SIG-M5 (cell line): ENCODE measurements around the gene YAE1.

Source experiments
- DNase-seq: peaks from one replicate; lab custom pipeline; 2025; lab: John Stamatoyannopoulos, UW

Gene YAE1

DNA sequence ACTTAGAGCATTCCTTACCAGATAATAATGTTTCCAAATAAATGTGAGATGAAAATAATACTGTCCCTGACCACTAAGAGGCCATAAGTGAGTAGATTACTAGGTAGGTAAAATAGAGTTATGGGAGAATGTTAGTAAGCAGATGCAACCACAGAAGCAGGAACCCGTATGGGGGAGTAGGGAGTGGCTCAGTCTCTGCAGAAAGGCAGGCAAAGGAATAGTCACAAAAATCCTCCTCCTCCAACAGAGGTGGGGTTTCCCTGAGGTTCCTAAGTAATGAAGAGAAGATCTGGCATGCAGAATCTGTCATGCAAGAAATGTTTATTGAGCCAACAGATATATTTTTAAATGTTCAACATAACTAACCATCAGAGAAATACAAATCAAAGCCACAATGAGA, 9.0 kb upstream of the YAE1 start:
- no peak for DNase-seq

GRCh38 chr7:39557911-39558310, 8.3 kb upstream of the YAE1 start:
- no peak for DNase-seq

DNA sequence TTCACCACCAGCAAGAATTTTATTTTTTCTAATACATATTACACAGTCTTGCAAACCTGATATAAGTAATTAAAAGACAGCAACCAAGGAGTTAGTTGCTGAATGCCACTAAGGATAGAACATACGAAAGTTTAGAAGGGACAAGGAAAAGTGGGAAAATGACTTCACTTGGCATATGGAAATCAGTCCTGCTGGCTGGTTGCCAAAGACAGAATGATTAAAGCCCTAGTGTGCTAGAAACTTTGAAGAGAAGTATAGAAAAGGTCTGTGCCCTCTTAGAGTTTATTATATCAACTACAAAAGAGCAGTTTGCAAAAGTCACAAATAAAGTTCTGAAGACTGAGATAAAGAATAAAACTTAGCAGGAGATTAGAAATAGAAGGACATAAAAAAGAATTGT, 5.8 kb upstream of the YAE1 start:
- DNase-seq = no peak

- no peak for DNase-seq
Observed at GRCh38 chr7:39560997-39561396, 5.2 kb upstream of the YAE1 start.

GRCh38 chr7:39565538-39565937, 666 bp upstream of the YAE1 start:
- no peak for DNase-seq

DNA sequence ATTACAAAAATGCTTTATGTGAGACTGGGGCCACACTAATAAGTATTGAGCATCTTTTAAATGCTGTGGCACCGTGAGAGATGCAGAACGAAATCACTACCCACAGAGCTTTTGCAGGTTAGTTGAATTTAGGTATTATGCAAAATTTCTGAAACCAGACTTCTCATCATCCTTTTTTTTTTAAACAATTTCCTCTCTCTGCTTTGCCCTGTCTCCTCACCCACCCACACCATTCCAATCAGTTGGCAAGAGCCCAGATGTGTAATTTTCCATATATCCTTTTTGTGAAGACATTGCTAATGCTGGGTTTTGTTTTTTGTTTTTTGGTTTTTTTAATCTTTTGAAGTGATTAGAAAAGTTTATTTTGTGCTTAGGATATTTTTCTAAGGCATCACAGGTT, 1.1 kb downstream of the YAE1 start:
- DNase-seq = no peak

DNA sequence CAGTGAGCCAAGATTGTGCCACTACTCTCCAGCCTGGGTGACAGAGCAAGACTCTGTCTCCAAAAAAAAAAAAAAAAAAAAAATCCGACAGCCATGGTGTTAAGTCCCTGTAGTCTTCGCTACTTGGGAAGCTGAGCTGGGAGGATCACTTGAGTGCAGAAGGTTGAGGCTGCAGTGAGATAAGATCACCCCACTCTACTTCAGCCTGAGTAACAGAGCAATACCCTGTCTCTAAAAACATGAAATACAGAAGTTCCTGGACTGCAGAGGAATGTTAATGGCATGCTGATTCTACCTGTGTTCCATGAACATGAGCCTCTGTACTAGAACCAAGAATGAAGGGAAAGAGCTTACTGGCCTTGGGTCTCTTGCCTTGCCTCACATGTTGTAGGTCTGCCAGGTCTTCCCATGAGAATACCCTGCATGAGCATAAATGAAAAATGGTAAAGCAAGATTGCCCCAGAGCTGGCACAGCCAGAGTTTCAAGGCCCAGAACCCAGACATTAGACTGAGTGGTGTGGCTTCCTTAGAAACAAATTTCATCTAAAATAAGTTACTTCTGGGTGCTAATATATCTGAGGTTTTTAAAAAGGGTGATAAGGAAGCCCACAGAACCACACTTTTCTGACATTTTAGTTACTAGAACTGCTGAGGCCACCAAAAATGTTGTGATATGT, 8.6 kb downstream of the YAE1 start:
- no peak for DNase-seq

GRCh38 chr7:39577229-39577874, 11.1 kb downstream of the YAE1 start:
- no peak for DNase-seq

DNA sequence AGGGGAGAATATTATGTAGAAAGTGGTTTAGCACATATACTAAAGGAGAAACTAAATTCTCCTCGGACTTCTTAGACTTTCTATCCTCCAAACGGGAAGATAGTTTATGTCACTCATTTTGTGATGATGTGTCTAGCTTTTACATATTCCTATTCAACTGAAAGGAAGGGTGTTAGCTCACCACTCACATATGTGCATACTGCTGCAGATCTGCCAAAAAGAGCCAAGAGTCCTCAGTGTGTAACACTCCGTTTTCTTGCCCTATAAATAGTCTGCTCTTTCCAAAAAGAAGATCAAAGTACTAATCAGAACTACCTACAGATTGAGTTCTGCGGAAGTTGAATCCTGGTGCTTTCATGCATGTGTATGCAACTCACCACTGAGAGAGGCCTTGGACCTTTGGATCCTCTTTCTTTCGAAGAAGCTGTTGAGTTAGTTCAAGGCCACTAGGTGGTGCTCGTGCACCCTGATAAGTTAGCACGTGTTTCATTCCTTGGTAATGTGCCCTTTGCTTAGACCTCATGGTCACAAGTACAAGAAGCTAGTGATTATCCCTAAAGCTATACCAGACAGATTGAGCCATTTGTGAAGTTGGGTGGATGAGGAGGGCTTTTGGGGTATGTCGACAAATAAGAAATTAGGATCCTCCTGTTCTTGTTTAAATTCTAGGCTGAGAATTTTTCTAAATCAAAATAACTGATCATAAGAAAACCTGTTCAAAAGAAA, 14.1 kb downstream of the YAE1 start:
- peak; percentile 13 for DNase-seq

GRCh38 chr7:39582536-39582935, 16.3 kb downstream of the YAE1 start:
- DNase-seq = no peak

- no peak for DNase-seq
Observed at GRCh38 chr7:39583539-39583938, 17.3 kb downstream of the YAE1 start.

DNA sequence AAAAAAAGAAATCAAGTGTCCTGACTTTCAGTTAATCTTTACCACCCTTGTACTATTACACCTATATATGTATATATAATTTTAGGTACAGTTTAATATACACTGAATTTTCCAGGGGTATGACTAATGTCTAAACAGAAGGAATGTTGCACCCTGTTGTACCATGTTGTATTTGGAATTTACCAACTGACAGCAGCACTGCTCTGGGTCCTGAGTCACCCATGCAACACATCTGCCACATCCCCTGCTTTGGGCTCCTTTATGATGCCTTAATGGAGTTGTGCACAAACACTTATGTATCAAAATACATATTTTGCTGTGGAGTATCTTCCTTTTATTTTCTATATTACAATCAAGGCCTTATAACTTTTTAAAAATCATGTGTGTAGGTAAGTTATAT, 21.2 kb downstream of the YAE1 start:
- DNase-seq = no peak

GRCh38 chr7:39588416-39588815, 22.2 kb downstream of the YAE1 start:
- no peak for DNase-seq

DNA sequence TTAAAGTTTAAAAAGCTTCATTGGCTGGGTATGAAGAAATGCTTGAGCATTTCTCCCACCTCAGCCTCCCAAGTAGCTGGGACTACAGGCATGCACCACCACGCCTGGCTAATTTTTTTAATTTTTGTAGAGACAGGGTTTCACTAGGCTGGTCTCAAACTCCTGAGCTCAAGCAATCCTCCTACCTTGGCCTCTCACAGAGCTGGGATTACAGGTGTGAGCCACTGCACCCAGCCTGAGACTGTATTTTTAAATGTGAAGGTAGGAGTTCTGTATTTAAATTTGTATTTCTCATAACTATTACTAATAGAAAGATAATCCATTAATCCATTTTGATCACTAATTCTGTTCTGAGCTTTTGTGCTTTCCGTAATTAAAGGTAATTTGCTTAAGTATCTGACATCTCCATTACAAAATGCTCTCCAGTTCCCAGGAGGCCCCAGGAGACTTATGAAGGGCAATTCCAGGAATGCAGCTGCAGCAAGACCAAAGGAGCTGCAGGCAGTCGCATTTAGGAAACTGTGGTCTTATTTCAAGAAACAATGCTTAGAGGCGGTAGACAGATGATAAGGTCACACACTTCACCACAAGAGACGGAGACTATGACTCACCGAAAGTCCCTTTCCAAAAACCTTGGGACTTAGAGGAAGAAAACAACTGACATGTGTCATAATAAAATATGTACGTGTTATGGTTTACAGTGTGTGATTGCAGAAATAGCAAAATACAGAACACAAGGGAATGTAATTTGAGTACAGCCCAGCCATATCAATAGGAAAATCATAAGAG, 23.3 kb downstream of the YAE1 start:
- peak; percentile 44 for DNase-seq

DNA sequence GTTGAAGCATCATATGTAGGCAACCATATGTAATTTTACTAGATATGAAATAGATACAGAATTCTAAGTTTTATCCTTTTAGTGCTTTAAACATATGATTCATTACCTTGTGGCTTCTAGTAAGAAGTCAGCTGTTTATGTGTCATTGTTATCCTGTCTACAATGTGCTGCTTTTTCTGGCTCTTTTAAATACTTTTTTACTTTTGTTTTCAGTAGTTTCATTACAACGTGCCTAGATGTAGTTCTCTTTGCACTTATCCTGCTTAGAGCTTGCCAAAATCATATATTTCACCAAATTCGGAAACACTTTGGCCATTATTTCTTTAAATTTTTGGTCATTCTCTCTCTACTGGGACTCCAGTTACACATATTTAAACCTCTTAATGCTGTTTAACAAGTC, 26.4 kb downstream of the YAE1 start:
- no peak for DNase-seq

DNA sequence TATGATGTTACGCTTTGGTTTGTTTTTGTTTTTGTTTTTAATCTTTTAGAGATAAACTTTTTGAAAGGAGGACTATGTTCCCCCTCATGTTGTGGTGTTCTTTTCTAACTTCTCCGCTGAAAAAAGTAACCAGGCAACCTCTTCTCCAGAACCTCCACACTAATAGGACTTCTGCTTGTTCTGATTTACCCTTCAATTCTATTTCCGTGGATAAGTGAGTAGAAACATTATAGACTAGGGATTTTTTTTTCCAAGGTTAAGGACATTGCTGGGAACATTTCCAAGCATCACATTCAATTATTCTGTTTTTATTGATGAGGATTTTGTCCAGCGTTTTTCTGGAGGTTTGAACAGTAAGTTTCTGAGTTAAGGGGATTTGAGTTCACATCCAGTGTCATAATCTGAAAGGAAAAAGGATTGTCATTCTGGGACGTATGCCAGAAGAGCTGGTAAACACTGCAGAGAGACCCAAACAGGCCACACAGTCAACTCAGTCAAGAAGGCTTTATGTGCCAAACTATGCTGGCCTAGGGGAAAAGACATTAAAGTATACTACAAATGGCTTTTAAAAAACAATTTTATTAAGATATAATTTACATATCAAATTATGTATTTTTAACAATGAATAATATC, 28.9 kb downstream of the YAE1 start:
- DNase-seq = no peak

DNA sequence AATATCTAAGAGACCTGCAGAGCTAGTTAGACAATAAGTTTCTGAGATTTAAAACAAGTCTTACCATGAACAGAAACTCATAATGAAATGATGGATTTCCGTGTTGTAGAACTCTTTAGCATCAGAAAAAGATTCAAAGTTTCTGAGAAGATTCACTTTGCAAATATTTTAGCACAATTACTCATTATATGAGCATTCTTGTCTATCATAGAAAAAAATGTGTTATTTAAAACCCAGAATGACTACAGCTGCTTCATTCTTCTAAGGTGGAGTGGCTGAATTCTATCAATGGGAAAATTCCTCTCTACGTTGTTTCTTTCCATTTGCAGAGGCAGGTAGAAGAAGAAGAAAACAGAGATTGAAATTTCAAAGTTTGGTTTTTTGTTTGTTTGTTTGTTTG, 36.1 kb downstream of the YAE1 start:
- no peak for DNase-seq

DNA sequence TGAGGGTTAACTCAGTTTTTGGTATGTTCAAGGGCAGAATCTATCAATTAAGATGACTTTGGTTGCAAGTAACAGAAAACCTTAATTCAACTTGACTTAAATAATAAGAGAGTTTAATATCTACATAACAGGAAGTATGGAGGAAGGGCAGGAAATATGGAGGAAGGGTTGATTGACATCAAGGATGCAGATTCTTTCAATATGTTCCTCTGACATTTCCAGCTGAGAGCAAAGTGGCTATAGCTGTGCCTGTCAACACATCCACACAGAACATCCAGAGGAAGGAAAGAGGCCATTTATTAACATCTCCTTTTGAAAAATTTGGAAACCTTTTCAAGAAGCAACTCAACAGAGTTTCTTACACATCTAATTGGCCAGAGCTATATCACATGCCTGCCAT, 37.7 kb downstream of the YAE1 start:
- DNase-seq = no peak

DNA sequence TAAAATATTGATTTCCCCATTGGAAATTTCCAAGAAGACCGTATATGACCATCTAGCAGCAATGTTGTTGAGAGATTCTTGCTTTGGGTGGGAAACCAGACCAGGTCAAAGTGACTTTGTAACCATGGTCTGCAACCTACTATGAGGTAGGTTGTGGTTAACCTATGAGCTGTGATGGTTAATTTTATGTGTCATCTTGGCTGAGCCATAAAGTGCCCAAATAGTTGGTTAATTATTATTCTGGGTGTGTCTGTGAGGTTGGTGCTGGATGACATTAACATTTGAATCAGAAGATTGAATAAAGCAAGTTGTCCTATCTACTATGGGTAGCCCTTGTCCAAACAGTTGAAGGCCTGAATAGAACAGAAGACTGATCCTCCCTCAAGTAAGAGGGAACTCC, 38.9 kb downstream of the YAE1 start:
- no peak for DNase-seq

DNA sequence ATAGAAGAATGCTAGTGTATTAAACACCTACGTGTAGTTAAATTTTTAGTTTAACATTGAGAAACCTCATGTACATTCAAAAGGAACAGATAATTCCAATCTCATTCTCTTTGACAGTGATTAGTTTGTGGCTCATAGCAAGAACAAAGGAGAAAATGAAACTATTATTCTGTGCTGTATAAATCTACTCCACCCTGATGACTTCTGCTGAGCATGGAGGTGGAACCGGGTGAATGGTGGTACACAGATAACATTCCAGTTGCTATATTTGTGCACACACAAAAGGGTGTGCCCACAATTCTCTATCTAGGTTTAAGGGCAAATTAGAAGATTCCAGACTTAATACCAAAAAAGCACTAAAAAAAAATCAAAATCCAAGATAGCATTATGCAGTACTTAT, 40.1 kb downstream of the YAE1 start:
- no peak for DNase-seq

GRCh38 chr7:39606941-39607340, 40.7 kb downstream of the YAE1 start:
- no peak for DNase-seq

GRCh38 chr7:39607865-39608264, 41.7 kb downstream of the YAE1 start:
- no peak for DNase-seq
